ENCODE measurements around the gene BLM.

Gene BLM

GRCh38 chr15:90862964-90863778 is 146.0 kb downstream of the BLM start:
- no peak for DNase-seq
- no peaks in the 10 kb centered on the region for H3K9me3 Mint-ChIP-seq

GRCh38 chr15:90863987-90864386 is 146.8 kb downstream of the BLM start:
- no peak for DNase-seq
- H3K4me1 Mint-ChIP-seq, result peaks cover 50% of the 10 kb centered on the region
- H3K27me3 Mint-ChIP-seq, result no peaks in the 10 kb centered on the region
- H3K4me3 Mint-ChIP-seq, result no peak overlapping the region
- H3K27ac Mint-ChIP-seq, result no peak overlapping the region
- ATAC-seq, result peak; percentile 85
- H3K9me3 Mint-ChIP-seq, result no peaks in the 10 kb centered on the region
- no peaks in the 10 kb centered on the region for H3K36me3 Mint-ChIP-seq (ENCODE audit: low read depth)

More at GRCh38 chr15:90862964-90863778, 146.0 kb downstream of the BLM start:
- H3K4me3 Mint-ChIP-seq, result no peak overlapping the region
- H3K27ac Mint-ChIP-seq, result peak overlapping the region; percentile 46
- H3K36me3 Mint-ChIP-seq (ENCODE audit: low read depth), result no peaks in the 10 kb centered on the region
- H3K4me1 Mint-ChIP-seq, result peaks cover 43% of the 10 kb centered on the region
- no peak for ATAC-seq
- no peaks in the 10 kb centered on the region for H3K27me3 Mint-ChIP-seq

- DNase-seq, result no peak
- Mint-ChIP-seq H3K4me3 (no peak overlapping the region), H3K27ac (no peak overlapping the region), H3K9me3 (no peaks in the 10 kb centered on the region), H3K36me3 (ENCODE audit: low read depth) (no peaks in the 10 kb centered on the region), H3K27me3 (no peaks in the 10 kb centered on the region), H3K4me1 (peaks cover 52% of the 10 kb centered on the region)
- peak; percentile 44 for ATAC-seq
These were observed 147.4 kb downstream of the BLM start for GRCh38 chr15:90864507-90864906.

GRCh38 chr15:90865702-90866101 is 148.6 kb downstream of the BLM start:
- DNase-seq (no peak), ATAC-seq (no peak)
- H3K9me3 Mint-ChIP-seq, result no peaks in the 10 kb centered on the region
- peaks cover 61% of the 10 kb centered on the region for H3K4me1 Mint-ChIP-seq
- no peak overlapping the region for H3K4me3 Mint-ChIP-seq
- H3K27me3 Mint-ChIP-seq, result no peaks in the 10 kb centered on the region
- peaks cover 1% of the 10 kb centered on the region for H3K36me3 Mint-ChIP-seq (ENCODE audit: low read depth)
- no peak overlapping the region for H3K27ac Mint-ChIP-seq
